ENCODE results near the gene FRY. TPM values are rescaled to one million over a fixed set of nuclear protein-coding genes. Genes with fewer than 3 reads are reported as not detected.

Gene FRY
- total and polyA plus RNA-seq, 11 donors, result 21.6 to 237 (median 165) TPM

- Histone ChIP-seq H3K4me1 (peaks cover 0 to 20% (median 13%) of the 10 kb centered on the region in 12 donors), H3K9me3 (no peaks in the 10 kb centered on the region), H3K4me3 (no peak overlapping the region), H3K27ac (no peak overlapping the region), H3K36me3 (peaks cover 0 to 88% (median 45%) of the 10 kb centered on the region in 9 donors), H3K27me3 (no peaks in the 10 kb centered on the region)
- no peak for ATAC-seq
- DNase-seq, result no peak
- intact Hi-C loops (cut with DNase I), result no loop called here
- no peak for TF ChIP-seq POLR2A (IDR thresholded peaks at IDR 0.05)
- TF ChIP-seq, protein P1, sequence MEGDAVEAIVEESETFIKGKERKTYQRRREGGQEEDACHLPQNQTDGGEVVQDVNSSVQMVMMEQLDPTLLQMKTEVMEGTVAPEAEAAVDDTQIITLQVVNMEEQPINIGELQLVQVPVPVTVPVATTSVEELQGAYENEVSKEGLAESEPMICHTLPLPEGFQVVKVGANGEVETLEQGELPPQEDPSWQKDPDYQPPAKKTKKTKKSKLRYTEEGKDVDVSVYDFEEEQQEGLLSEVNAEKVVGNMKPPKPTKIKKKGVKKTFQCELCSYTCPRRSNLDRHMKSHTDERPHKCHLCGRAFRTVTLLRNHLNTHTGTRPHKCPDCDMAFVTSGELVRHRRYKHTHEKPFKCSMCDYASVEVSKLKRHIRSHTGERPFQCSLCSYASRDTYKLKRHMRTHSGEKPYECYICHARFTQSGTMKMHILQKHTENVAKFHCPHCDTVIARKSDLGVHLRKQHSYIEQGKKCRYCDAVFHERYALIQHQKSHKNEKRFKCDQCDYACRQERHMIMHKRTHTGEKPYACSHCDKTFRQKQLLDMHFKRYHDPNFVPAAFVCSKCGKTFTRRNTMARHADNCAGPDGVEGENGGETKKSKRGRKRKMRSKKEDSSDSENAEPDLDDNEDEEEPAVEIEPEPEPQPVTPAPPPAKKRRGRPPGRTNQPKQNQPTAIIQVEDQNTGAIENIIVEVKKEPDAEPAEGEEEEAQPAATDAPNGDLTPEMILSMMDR (IDR thresholded peaks at IDR 0.05), result no peak
- WGBS, 4 donors, result 93 to 96% (median 95%) methylated on average over 5 of the region's 5 CpGs
Observed at GRCh38 chr13:32243695-32244094, 212.1 kb downstream of the FRY start.

- Histone ChIP-seq H3K27ac (no peak overlapping the region), H3K27me3 (no peaks in the 10 kb centered on the region), H3K4me3 (no peak overlapping the region), H3K36me3 (peaks cover 0 to 88% (median 42%) of the 10 kb centered on the region in 9 donors), H3K9me3 (no peaks in the 10 kb centered on the region), H3K4me1 (peaks cover 0 to 20% (median 13%) of the 10 kb centered on the region in 12 donors)
- ATAC-seq (no peak), DNase-seq (no peak)
- TF ChIP-seq POLR2A (IDR thresholded peaks at IDR 0.05), result no peak
- TF ChIP-seq, protein P1 (IDR thresholded peaks at IDR 0.05), result no peak
- WGBS, 4 donors, result 78 to 80% (median 79%) methylated on average over 5 of the region's 5 CpGs
- intact Hi-C loops (cut with DNase I), result loop anchor here in 2 of 10 donors (5.0 kb wide), 1 partner anchor 67 kb away; no protein-coding TSS in a partner anchor
Observed at GRCh38 chr13:32245555-32245954, 214.0 kb downstream of the FRY start.

- no peaks in the 10 kb centered on the region for H3K27me3 ChIP-seq
- ATAC-seq, result peak; percentile 51 to 93 (median 90)
- 15 to 21% (median 19%) methylated on average over 2 of the region's 2 CpGs for WGBS, 4 donors
- TF ChIP-seq POLR2A (IDR thresholded peaks at IDR 0.05), result no peak
- TF ChIP-seq, protein P1 (IDR thresholded peaks at IDR 0.05), result peak; percentile 65 to 82 (median 72)
- H3K36me3 ChIP-seq, result peaks cover 0 to 88% (median 39%) of the 10 kb centered on the region in 9 donors
- H3K4me3 ChIP-seq, result peak overlapping the region in 1 of 12 donors; percentile 16
- H3K27ac ChIP-seq, result peak overlapping the region in 6 of 12 donors; percentile 6 to 43 (median 36)
- peaks cover 0 to 20% (median 13%) of the 10 kb centered on the region in 12 donors for H3K4me1 ChIP-seq
- intact Hi-C loops (cut with DNase I), result loop anchor here (1.0 to 5.0 kb wide), 5 partner anchors 62 to 66 kb away; no protein-coding TSS in a partner anchor
- DNase-seq, result peak in 4 of 5 donors; percentile 53 to 73 (median 58)
- H3K9me3 ChIP-seq, result no peaks in the 10 kb centered on the region
Observed at GRCh38 chr13:32246468-32246867, 214.9 kb downstream of the FRY start.

DNA sequence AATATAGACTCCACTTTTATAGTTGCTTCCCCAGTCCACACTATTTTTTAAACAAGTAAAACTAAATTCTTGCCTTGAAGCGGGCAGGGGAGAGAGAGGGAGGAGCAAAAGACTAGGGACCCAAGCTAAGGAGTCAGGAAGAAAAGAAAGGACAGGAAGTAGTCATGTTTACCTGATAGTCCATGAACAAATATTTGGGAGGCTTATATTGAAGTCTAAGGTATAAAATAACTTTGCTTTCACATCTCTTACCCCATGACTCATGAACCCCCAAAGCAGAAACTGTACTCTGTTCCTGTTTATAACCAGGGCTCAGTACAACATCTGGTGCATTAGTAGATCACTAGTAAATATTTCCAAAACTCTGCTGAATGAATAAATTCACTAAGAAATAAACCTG lies 216.3 kb downstream of the FRY start:
- Histone ChIP-seq H3K27me3 (no peaks in the 10 kb centered on the region), H3K4me1 (peaks cover 0 to 28% (median 15%) of the 10 kb centered on the region in 12 donors), H3K9me3 (no peaks in the 10 kb centered on the region), H3K4me3 (no peak overlapping the region), H3K27ac (peak overlapping the region in 8 of 12 donors; percentile 7 to 46 (median 35)), H3K36me3 (peaks cover 0 to 88% (median 30%) of the 10 kb centered on the region in 9 donors)
- DNase-seq (no peak), ATAC-seq (no peak)
- intact Hi-C loops (cut with DNase I), result loop anchor here in 6 of 10 donors (2.0 to 5.0 kb wide), 3 partner anchors 61 to 64 kb away; no protein-coding TSS in a partner anchor
- WGBS, 4 donors, result 0 to 88% (median 41%) methylated on average over 1 of the region's 1 CpG
- TF ChIP-seq, protein P1 (IDR thresholded peaks at IDR 0.05), result no peak
- no peak for TF ChIP-seq POLR2A (IDR thresholded peaks at IDR 0.05)

Data from heart left ventricle (tissue), 16 donors.